Uterus (tissue), 2 donors: ENCODE data around the gene TMEM132C.

ENCODE experiments used
- CTCF ChIP-seq, 4 experiments: fragments of 200-600 bp in 2 of 4; fragments of 450-650 bp in 2 of 4; sonication (generic) in 2 of 4; IDR thresholded peaks; one replicate each; pipeline ENCODE4 v1.5.1; 2016 to 2019; ENCODE audit warnings: antibody characterized with exemption in 4 of 4, mild to moderate bottlenecking in 2 of 4, moderate library complexity in 1 of 4
- POLR2A ChIP-seq, 2 donors: fragments of 450-650 bp; IDR thresholded peaks; one replicate each; pipeline ENCODE4 v1.6.1; 2016; ENCODE audit warnings: antibody characterized with exemption in 2 of 2, mild to moderate bottlenecking in 1 of 2, moderate library complexity in 1 of 2

DNA sequence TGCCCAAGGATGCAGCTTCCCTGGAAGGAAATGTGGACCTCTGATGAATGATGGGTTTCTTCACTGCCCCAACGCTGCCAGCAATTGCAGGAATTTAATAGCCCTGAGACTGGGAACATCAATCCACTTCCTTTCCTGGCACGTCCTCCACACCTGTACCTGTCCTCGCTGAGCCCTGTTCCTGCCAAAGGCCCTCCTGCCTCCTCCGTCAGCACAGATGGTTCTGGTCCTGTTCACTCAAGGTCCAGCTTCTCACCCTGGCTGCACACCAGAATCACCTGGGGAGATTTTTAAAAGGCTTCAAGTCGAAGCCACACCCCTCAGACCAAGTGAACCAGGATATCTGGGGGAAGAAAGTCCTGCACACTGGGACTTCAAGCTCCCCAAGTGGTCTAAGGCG lies 38.4 kb upstream of the TMEM132C start:
- TF ChIP-seq POLR2A (IDR thresholded peaks at IDR 0.05) (no peak), CTCF (IDR thresholded peaks at IDR 0.05) (no peak)
